ENCODE measurements around the gene NAA15. TPM values are rescaled to one million over a fixed set of nuclear protein-coding genes. Genes with fewer than 3 reads are reported as not detected.
"Not testable (repeated sequence)": the region's sequence is repeated elsewhere in the genome, so short reads cannot be mapped to it uniquely, and the experiment has no call there.

NAA15 gene
- total RNA-seq, 4 donors from 2014 or later: 17.5 to 28.5 (median 20.5) TPM

DNA sequence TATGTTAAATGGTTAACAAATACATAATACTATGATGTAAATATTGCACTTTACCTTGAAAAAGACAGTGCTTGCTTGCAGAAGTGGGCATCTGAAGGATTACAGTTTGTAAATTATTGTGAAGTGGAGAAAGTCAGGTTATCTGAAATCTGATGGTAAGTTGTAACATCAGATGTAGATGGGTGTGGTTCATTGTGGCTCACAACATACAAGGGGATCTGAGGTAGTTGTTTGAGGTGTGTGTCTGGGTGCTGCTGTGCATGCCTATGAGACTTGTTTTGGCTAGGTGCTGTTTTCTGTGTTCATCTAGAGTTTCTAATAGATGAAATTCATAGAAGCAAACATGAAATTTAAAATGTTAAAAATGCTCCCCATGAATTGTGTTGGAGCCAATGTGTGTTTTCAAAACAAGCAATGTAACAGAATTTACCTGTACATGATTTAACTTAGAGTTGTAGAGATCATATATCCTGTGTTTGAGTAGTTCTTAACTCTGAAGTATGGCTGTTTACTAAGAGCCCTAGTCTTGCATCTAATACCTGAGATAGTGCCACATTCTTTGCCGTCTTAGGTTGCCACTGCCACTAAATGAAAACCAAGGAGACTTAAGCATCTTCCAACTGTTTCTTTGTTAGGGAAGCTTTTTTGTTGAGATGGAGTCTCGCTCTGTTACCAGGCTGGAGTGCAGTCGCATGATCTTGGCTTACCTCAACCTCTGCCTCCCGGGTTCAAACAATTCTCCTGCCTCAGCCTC, 12.9 kb downstream of the NAA15 start:
- H3K4me3 ChIP-seq (ENCODE audit: low read depth, poor library complexity, severe bottlenecking): no peak overlapping the region
- DNase-seq (ENCODE audit: low spot score in 2 of 2): no peak
- 91 to 96% methylated on average over 4 of the region's 4 CpGs for WGBS, 2 donors
- intact Hi-C loops (cut with DNase I; ENCODE audit: low total_unique reads): no loop called here
- no peak for TF ChIP-seq POLR2A (IDR thresholded peaks at IDR 0.05)
- TF ChIP-seq, protein P1, sequence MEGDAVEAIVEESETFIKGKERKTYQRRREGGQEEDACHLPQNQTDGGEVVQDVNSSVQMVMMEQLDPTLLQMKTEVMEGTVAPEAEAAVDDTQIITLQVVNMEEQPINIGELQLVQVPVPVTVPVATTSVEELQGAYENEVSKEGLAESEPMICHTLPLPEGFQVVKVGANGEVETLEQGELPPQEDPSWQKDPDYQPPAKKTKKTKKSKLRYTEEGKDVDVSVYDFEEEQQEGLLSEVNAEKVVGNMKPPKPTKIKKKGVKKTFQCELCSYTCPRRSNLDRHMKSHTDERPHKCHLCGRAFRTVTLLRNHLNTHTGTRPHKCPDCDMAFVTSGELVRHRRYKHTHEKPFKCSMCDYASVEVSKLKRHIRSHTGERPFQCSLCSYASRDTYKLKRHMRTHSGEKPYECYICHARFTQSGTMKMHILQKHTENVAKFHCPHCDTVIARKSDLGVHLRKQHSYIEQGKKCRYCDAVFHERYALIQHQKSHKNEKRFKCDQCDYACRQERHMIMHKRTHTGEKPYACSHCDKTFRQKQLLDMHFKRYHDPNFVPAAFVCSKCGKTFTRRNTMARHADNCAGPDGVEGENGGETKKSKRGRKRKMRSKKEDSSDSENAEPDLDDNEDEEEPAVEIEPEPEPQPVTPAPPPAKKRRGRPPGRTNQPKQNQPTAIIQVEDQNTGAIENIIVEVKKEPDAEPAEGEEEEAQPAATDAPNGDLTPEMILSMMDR (IDR thresholded peaks at IDR 0.05): no peak

DNA sequence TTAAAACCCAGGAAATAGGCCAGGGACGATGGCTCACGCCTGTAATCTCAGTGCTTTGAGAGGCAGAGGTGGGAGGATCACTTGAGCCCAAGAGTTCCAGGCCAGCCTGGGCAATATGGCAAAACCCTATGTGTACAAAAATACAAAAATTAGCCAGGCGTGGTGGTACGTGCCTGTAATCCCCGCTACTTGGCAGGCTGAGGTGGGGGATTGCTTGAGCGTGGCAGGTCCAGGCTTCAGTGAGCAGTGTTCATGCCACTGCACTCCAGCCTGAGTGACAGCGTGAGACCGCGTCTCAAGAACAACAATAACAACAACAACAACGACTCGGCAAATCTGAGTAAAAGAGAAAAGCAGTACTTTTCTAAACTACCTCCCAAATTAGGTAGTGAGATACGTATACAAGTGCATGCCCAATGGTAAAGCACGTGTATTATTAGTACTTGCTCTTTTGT, 13.9 kb downstream of the NAA15 start:
- 94% methylated on average over 13 of the region's 13 CpGs for WGBS, 2 donors
- TF ChIP-seq POLR2A (IDR thresholded peaks at IDR 0.05): no peak
- TF ChIP-seq, protein P1 (IDR thresholded peaks at IDR 0.05): no peak

DNA sequence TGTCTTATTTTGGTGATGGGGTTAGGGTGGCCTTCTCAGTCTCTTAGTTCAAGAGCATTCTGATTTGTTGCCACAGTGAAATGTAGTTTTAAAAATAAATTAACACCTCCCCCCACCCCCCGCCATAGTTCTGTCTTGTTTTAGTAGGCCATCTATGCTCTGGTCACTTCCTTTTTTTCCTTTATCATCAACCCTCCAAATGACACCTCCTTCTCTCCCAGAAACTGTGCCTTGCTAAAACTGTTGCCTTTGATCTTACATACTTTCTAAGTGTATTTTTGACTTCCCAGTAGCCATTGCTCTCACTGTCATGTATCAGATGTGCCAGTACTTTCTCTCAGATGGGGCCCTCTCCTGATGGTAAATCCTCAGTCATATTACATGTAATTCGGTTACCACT, 15.4 kb downstream of the NAA15 start:
- DNase-seq (ENCODE audit: low spot score in 2 of 2): no peak
- no peak overlapping the region for H3K4me3 ChIP-seq (ENCODE audit: low read depth, poor library complexity, severe bottlenecking)
- WGBS, 2 donors: 88 to 91% methylated on average over 2 of the region's 2 CpGs
- intact Hi-C loops (cut with DNase I; ENCODE audit: low total_unique reads): no loop called here
- TF ChIP-seq POLR2A (IDR thresholded peaks at IDR 0.05): no peak
- TF ChIP-seq, protein P1 (IDR thresholded peaks at IDR 0.05): no peak

More for the DNA sequence above, 13.9 kb downstream of the NAA15 start:
- no peak overlapping the region for H3K4me3 ChIP-seq (ENCODE audit: low read depth, poor library complexity, severe bottlenecking)
- DNase-seq (ENCODE audit: low spot score in 2 of 2): no peak
- intact Hi-C loops (cut with DNase I; ENCODE audit: low total_unique reads): no loop called here

DNA sequence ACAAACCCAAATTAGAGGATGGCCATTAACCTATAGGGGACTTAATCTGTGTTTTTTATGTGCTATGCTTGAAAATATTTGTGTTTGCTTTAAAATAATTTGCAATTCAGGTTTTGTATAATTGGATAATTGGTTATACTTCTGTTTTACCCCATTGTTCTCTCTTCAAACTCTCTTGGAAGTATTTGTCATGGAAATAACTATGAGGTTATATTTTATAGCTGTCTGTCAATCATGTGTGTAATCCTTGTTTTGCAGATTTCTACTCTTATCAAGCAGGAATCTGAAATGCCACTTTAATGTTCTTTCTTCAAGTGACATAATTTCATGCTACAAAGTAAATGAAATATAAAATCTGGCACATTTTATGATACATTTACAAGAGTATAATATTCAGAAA, 16.3 kb downstream of the NAA15 start:
- DNase-seq (ENCODE audit: low spot score in 2 of 2): no peak
- intact Hi-C loops (cut with DNase I; ENCODE audit: low total_unique reads): no loop called here
- TF ChIP-seq, protein P1 (IDR thresholded peaks at IDR 0.05): no peak
- no peak for TF ChIP-seq POLR2A (IDR thresholded peaks at IDR 0.05)
- no peak overlapping the region for H3K4me3 ChIP-seq (ENCODE audit: low read depth, poor library complexity, severe bottlenecking)

DNA sequence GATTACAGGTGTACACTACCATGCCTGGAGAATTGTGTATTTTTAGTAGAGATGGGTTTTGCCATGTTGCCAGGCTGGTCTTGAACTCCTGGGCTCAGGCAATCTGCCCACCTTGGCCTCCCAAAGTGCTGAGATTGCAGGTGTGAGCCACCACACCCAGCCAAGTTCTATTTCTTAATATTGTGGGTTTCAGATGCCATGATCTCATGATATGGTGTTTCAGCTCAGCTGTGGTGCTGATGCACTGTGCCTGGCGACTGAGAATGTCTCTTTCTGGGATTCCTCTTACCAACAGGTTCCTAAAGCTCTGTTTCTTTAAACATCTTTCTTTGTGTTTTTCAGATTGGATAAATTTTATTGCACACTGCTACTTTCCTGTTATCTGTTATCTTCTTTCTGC, 18.3 kb downstream of the NAA15 start:
- no peak for DNase-seq (ENCODE audit: low spot score in 2 of 2)
- intact Hi-C loops (cut with DNase I; ENCODE audit: low total_unique reads): no loop called here
- TF ChIP-seq POLR2A (IDR thresholded peaks at IDR 0.05): no peak
- TF ChIP-seq, protein P1 (IDR thresholded peaks at IDR 0.05): no peak
- H3K4me3 ChIP-seq (ENCODE audit: low read depth, poor library complexity, severe bottlenecking): no peak overlapping the region
- WGBS, 2 donors: 85 to 100% methylated on average over 1 of the region's 1 CpG

DNA sequence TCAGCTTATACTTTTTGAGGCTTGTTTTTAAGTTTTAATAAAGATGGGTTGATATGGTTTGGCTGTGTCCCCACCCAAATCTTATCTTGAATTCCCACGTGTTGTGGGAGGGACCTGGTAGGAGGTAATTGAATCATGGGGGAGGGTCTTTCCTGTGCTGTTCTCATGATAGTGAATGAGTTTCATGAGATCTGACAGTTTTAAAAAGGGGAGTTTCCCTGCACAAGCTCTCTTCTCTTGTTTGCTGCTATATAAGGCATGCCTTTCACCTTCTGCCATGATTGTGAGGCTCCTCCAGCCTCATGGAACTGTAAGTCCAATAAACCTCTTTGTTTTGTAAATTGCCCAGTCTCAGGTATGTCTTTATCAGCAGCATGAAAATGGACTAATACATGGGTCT, 20.8 kb downstream of the NAA15 start:
- 55 to 57% methylated on average over 1 of the region's 1 CpG for WGBS, 2 donors
- DNase-seq (ENCODE audit: low spot score in 2 of 2); H3K4me3 ChIP-seq (ENCODE audit: low read depth, poor library complexity, severe bottlenecking); intact Hi-C loops (cut with DNase I; ENCODE audit: low total_unique reads): not testable (repeated sequence)

DNA sequence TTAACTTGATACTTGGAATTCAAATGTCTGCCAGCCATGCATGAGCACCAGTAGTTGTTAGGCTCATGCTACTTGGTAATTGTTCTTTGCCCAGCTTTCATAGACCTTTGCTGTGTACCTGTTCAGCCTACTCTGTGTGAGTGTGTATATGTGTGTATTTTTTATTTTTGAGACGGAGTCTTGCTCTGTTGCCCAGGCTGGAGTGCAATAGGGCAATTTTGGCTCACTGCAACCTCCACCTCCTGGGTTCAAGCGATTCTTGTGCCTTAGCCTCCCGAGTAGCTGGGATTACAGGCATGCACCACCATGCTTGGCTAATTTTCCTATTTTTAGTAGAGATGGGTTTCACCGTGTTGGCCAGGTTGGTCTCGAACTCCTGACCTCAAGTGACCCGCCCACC, 21.2 kb downstream of the NAA15 start:
- DNase-seq (ENCODE audit: low spot score in 2 of 2); intact Hi-C loops (cut with DNase I; ENCODE audit: low total_unique reads); H3K4me3 ChIP-seq (ENCODE audit: low read depth, poor library complexity, severe bottlenecking): not testable (repeated sequence)
- 92 to 98% methylated on average over 6 of the region's 6 CpGs for WGBS, 2 donors

Measured in lower leg skin (tissue), 4 donors.